Activated CD8-positive, alpha-beta memory T cell treated with anti-CD3 and anti-CD28 coated beads, Interleukin-2, amount 10 ng/mL, durations not matched to agents 7 days and 5 days (primary cell): Measurements from ENCODE around the gene PIK3C3. TPM values are rescaled to one million over a fixed set of nuclear protein-coding genes. Genes with fewer than 3 reads are reported as not detected.
A peak's percentile ranks its signal among the peaks of the same experiment; 100 is the strongest.

Source experiments
- ATAC-seq: fragments of 150-1000 bp; cut with Tn5 transposase; one replicate; pipeline ENCODE4 v1.10.0; 2021; ENCODE audit warnings: moderate library complexity
- CTCF ChIA-PET: fragments of 350-600 bp; sonication (Branson Sonifier 250); formaldehyde crosslinking; loops from one replicate; lab custom pipeline; 2021; ENCODE audit warnings: antibody characterized with exemption; lab: Charles Lee
- DNase-seq: peaks from one replicate; pipeline ENCODE4 v3.0.0-alpha.2; 2020
- H3K27ac Mint-ChIP-seq: one replicate; pipeline ENCODE4 v1.8.0; 2021; ENCODE audit warnings: mild to moderate bottlenecking, mixed read lengths
- H3K27me3 Mint-ChIP-seq: one replicate; pipeline ENCODE4 v1.8.0; 2021; ENCODE audit warnings: mixed read lengths
- H3K36me3 Mint-ChIP-seq: one replicate; pipeline ENCODE4 v1.8.0; 2021; ENCODE audit warnings: mild to moderate bottlenecking, mixed read lengths
- H3K4me1 Mint-ChIP-seq: one replicate; pipeline ENCODE4 v1.8.0; 2021; ENCODE audit warnings: mixed read lengths
- H3K4me3 Mint-ChIP-seq: one replicate; pipeline ENCODE4 v1.8.0; 2021; ENCODE audit warnings: mild to moderate bottlenecking, moderate library complexity, mixed read lengths
- H3K9me3 Mint-ChIP-seq: one replicate; pipeline ENCODE4 v1.8.0; 2022; ENCODE audit warnings: low read depth, mixed read lengths
- total RNA-seq, 2 experiments: library from RNA; stranded (reverse); gene quantifications; one replicate each; pipeline ENCODE4 v1.2.3, GENCODE V29; 2021

Gene PIK3C3
- total RNA-seq, 2 experiments from 2014 or later = 49.0 to 57.0 TPM

GRCh38 chr18:42074704-42075103, 119.7 kb downstream of the PIK3C3 start:
- ATAC-seq = no peak
- DNase-seq = no peak
- Mint-ChIP-seq H3K4me3 (no peak overlapping the region), H3K27me3 (no peaks in the 10 kb centered on the region), H3K9me3 (no peaks in the 10 kb centered on the region), H3K4me1 (peaks cover 20% of the 10 kb centered on the region), H3K27ac (no peak overlapping the region), H3K36me3 (peaks cover 63% of the 10 kb centered on the region)
- CTCF ChIA-PET = interaction anchor here (1.5 to 1.8 kb wide), 2 partner anchors 21 to 39 kb away, joined by 5 to 6 read pairs; no protein-coding TSS in a partner anchor

- Mint-ChIP-seq H3K4me1 (peaks cover 45% of the 10 kb centered on the region), H3K9me3 (no peaks in the 10 kb centered on the region), H3K4me3 (no peak overlapping the region), H3K36me3 (peaks cover 49% of the 10 kb centered on the region), H3K27me3 (no peaks in the 10 kb centered on the region), H3K27ac (peak overlapping the region; percentile 65)
- DNase-seq (no peak), ATAC-seq (no peak)
- CTCF ChIA-PET = interaction anchor here (0.8 to 1.3 kb wide), 5 partner anchors 25 to 1195 kb away, joined by 3 to 5 read pairs (median 4); no protein-coding TSS in a partner anchor
Measured at GRCh38 chr18:42078711-42079110, 123.7 kb downstream of the PIK3C3 start.

- no peaks in the 10 kb centered on the region for H3K9me3 Mint-ChIP-seq
- CTCF ChIA-PET = no interaction called here
- ATAC-seq = no peak
Measured at GRCh38 chr18:42080340-42080739, 125.3 kb downstream of the PIK3C3 start.

GRCh38 chr18:42082415-42083234, 127.6 kb downstream of the PIK3C3 start:
- peak overlapping the region; percentile 55 for H3K4me3 Mint-ChIP-seq
- CTCF ChIA-PET = interaction anchor here (0.7 to 3.4 kb wide), 3 partner anchors 29 to 55 kb away, joined by 3 to 14 read pairs (median 10); no protein-coding TSS in a partner anchor
- H3K9me3 Mint-ChIP-seq = no peaks in the 10 kb centered on the region
- ATAC-seq (peak; percentile 75), DNase-seq (no peak)
- H3K27ac Mint-ChIP-seq = peak overlapping the region; percentile 82
- peaks cover 49% of the 10 kb centered on the region for H3K36me3 Mint-ChIP-seq
- H3K27me3 Mint-ChIP-seq = no peaks in the 10 kb centered on the region
- peaks cover 54% of the 10 kb centered on the region for H3K4me1 Mint-ChIP-seq

More at GRCh38 chr18:42080340-42080739, 125.3 kb downstream of the PIK3C3 start:
- Mint-ChIP-seq H3K27ac (no peak overlapping the region), H3K27me3 (no peaks in the 10 kb centered on the region), H3K4me1 (peaks cover 51% of the 10 kb centered on the region), H3K36me3 (peaks cover 49% of the 10 kb centered on the region), H3K4me3 (no peak overlapping the region)
- no peak for DNase-seq

- no peak overlapping the region for H3K27ac Mint-ChIP-seq
- H3K4me1 Mint-ChIP-seq = peaks cover 34% of the 10 kb centered on the region
- H3K4me3 Mint-ChIP-seq = no peak overlapping the region
- CTCF ChIA-PET = interaction anchor here (1.7 kb wide), 1 partner anchor 28 kb away, joined by 5 read pairs; no protein-coding TSS in a partner anchor
- H3K36me3 Mint-ChIP-seq = peaks cover 29% of the 10 kb centered on the region
- DNase-seq (no peak), ATAC-seq (no peak)
- no peaks in the 10 kb centered on the region for H3K9me3 Mint-ChIP-seq
- no peaks in the 10 kb centered on the region for H3K27me3 Mint-ChIP-seq
Measured at GRCh38 chr18:42086288-42086687, 131.3 kb downstream of the PIK3C3 start.

GRCh38 chr18:42087235-42087634, 132.2 kb downstream of the PIK3C3 start:
- no peaks in the 10 kb centered on the region for H3K9me3 Mint-ChIP-seq

GRCh38 chr18:42087876-42088275, 132.8 kb downstream of the PIK3C3 start:
- H3K36me3 Mint-ChIP-seq = peaks cover 27% of the 10 kb centered on the region
- CTCF ChIA-PET = interaction anchor here (1.2 kb wide), 1 partner anchor 23 kb away, joined by 3 read pairs; no protein-coding TSS in a partner anchor

More at GRCh38 chr18:42087235-42087634, 132.2 kb downstream of the PIK3C3 start:
- DNase-seq (no peak), ATAC-seq (no peak)
- Mint-ChIP-seq H3K27ac (no peak overlapping the region), H3K27me3 (no peaks in the 10 kb centered on the region), H3K36me3 (peaks cover 27% of the 10 kb centered on the region), H3K4me3 (no peak overlapping the region), H3K4me1 (peaks cover 26% of the 10 kb centered on the region)
- CTCF ChIA-PET = interaction anchor here (0.8 to 1.7 kb wide), 2 partner anchors 27 to 34 kb away, joined by 4 to 5 read pairs; no protein-coding TSS in a partner anchor

GRCh38 chr18:42092848-42093247, 137.8 kb downstream of the PIK3C3 start:
- Mint-ChIP-seq H3K4me1 (no peaks in the 10 kb centered on the region), H3K9me3 (no peaks in the 10 kb centered on the region), H3K27ac (no peak overlapping the region), H3K27me3 (peaks cover 5% of the 10 kb centered on the region), H3K36me3 (peaks cover 5% of the 10 kb centered on the region), H3K4me3 (no peak overlapping the region)
- DNase-seq (no peak), ATAC-seq (no peak)
- CTCF ChIA-PET = interaction anchor here (1.1 kb wide), 1 partner anchor 22 kb away, joined by 3 read pairs; no protein-coding TSS in a partner anchor

More at GRCh38 chr18:42087876-42088275, 132.8 kb downstream of the PIK3C3 start:
- Mint-ChIP-seq H3K27me3 (no peaks in the 10 kb centered on the region), H3K9me3 (no peaks in the 10 kb centered on the region), H3K27ac (no peak overlapping the region), H3K4me3 (no peak overlapping the region), H3K4me1 (peaks cover 19% of the 10 kb centered on the region)
- DNase-seq (no peak), ATAC-seq (no peak)

GRCh38 chr18:42094875-42095274, 139.8 kb downstream of the PIK3C3 start:
- Mint-ChIP-seq H3K4me1 (no peaks in the 10 kb centered on the region), H3K36me3 (peaks cover 2% of the 10 kb centered on the region), H3K27ac (no peak overlapping the region), H3K27me3 (peaks cover 5% of the 10 kb centered on the region), H3K4me3 (no peak overlapping the region), H3K9me3 (no peaks in the 10 kb centered on the region)
- no peak for DNase-seq
- no peak for ATAC-seq
- CTCF ChIA-PET = no interaction called here

- Mint-ChIP-seq H3K9me3 (no peaks in the 10 kb centered on the region), H3K27me3 (peaks cover 5% of the 10 kb centered on the region), H3K4me3 (no peak overlapping the region), H3K36me3 (peaks cover 2% of the 10 kb centered on the region), H3K4me1 (peaks cover 2% of the 10 kb centered on the region), H3K27ac (no peak overlapping the region)
- DNase-seq (no peak), ATAC-seq (no peak)
- CTCF ChIA-PET = no interaction called here
Measured at GRCh38 chr18:42095732-42096377, 140.8 kb downstream of the PIK3C3 start.

GRCh38 chr18:42100248-42100647, 145.2 kb downstream of the PIK3C3 start:
- ATAC-seq (no peak), DNase-seq (no peak)
- Mint-ChIP-seq H3K4me3 (no peak overlapping the region), H3K9me3 (no peaks in the 10 kb centered on the region), H3K4me1 (peaks cover 12% of the 10 kb centered on the region), H3K27me3 (peaks cover 5% of the 10 kb centered on the region), H3K36me3 (peaks cover 7% of the 10 kb centered on the region), H3K27ac (no peak overlapping the region)
- CTCF ChIA-PET = no interaction called here

- peaks cover 7% of the 10 kb centered on the region for H3K36me3 Mint-ChIP-seq
- H3K27me3 Mint-ChIP-seq = peaks cover 5% of the 10 kb centered on the region
- DNase-seq (no peak), ATAC-seq (peak; percentile 36)
- CTCF ChIA-PET = interaction anchor here (1.0 to 2.0 kb wide), 2 partner anchors 10 to 13 kb away, joined by 4 to 15 read pairs; no protein-coding TSS in a partner anchor
- peaks cover 12% of the 10 kb centered on the region for H3K4me1 Mint-ChIP-seq
- no peaks in the 10 kb centered on the region for H3K9me3 Mint-ChIP-seq
- no peak overlapping the region for H3K4me3 Mint-ChIP-seq
- peak overlapping the region; percentile 64 for H3K27ac Mint-ChIP-seq
Measured at GRCh38 chr18:42100911-42101310, 145.9 kb downstream of the PIK3C3 start.

- no peaks in the 10 kb centered on the region for H3K27me3 Mint-ChIP-seq
- ATAC-seq (no peak), DNase-seq (no peak)
- no peaks in the 10 kb centered on the region for H3K9me3 Mint-ChIP-seq
- no peak overlapping the region for H3K4me3 Mint-ChIP-seq
- no peak overlapping the region for H3K27ac Mint-ChIP-seq
- H3K4me1 Mint-ChIP-seq = peaks cover 14% of the 10 kb centered on the region
- CTCF ChIA-PET = interaction anchor here (2.2 kb wide), 1 partner anchor 9 kb away, joined by 6 read pairs; no protein-coding TSS in a partner anchor
- H3K36me3 Mint-ChIP-seq = peaks cover 6% of the 10 kb centered on the region
Measured at GRCh38 chr18:42105394-42105793, 150.4 kb downstream of the PIK3C3 start.
